IMR-90 (cell line): Measurements from ENCODE around the gene DARS1. TPM values are rescaled to one million over a fixed set of nuclear protein-coding genes. Genes with fewer than 3 reads are reported as not detected.

Experiments used
- ATAC-seq: fragments of 200-7000 bp; cut with Tn5 transposase; 2 replicates; pipeline ENCODE4 v1.9.1; 2020; ENCODE audit warnings: low read depth, mild to moderate bottlenecking, moderate library complexity
- BruUV-seq: library from RNA; stranded (reverse); fragments of 400-500 nt; replicated peaks from 2 replicates; lab custom pipeline; 2021; lab: Mats Ljungman, UMichigan
- CTCF ChIA-PET: fragments of 300-600 bp; formaldehyde crosslinking; extraction: SDS; loops from one replicate; lab custom pipeline; 2021; ENCODE audit warnings: antibody characterized with exemption; lab: Yijun Ruan, JAX
- POLR2A ChIA-PET: fragments of 300-600 bp; sonication (Branson Sonifier 250); formaldehyde crosslinking; loops from one replicate; lab custom pipeline; 2022; ENCODE audit warnings: antibody characterized with exemption; ENCODE audit not compliant: unreplicated experiment; lab: Charles Lee
- DNase-seq: peaks from one replicate; pipeline ENCODE4 v3.0.0; 2013
- H2AFZ ChIP-seq: replicated peaks from 2 replicates; pipeline ENCODE3; 2013; ENCODE audit warnings: low read length, mild to moderate bottlenecking; ENCODE audit not compliant: poor library complexity
- H2AK5ac ChIP-seq: 2 replicates; pipeline ENCODE4 v1.6.1; 2013; ENCODE audit warnings: low read depth, low read length, inconsistent platforms
- H2AK9ac ChIP-seq: replicated peaks from 2 replicates; pipeline ENCODE3; 2013; ENCODE audit warnings: mild to moderate bottlenecking, low read depth, low read length, moderate library complexity; ENCODE audit not compliant: poor library complexity
- H2BK120ac ChIP-seq: 2 replicates; pipeline ENCODE4 v1.6.1; 2013; ENCODE audit warnings: low read depth, low read length, inconsistent platforms
- H2BK15ac ChIP-seq: 3 replicates; pipeline ENCODE4 v1.6.1; 2013; ENCODE audit warnings: low read depth, low read length, inconsistent platforms
- H2BK20ac ChIP-seq: 2 replicates; pipeline ENCODE4 v1.6.1; 2013; ENCODE audit warnings: low read depth, mild to moderate bottlenecking, inconsistent platforms, low read length, moderate library complexity
- H2BK5ac ChIP-seq: 2 replicates; pipeline ENCODE4 v1.6.1; 2013; ENCODE audit warnings: mild to moderate bottlenecking, low read depth, low read length, inconsistent platforms; ENCODE audit not compliant: poor library complexity, severe bottlenecking
- H3K14ac ChIP-seq: replicated peaks from 2 replicates; pipeline ENCODE4 v1.6.1; 2013; ENCODE audit warnings: low read depth, low read length, inconsistent platforms
- H3K18ac ChIP-seq: 2 replicates; pipeline ENCODE4 v1.6.1; 2013; ENCODE audit warnings: low read depth, low read length, control low read depth
- H3K23ac ChIP-seq: 2 replicates; pipeline ENCODE4 v1.6.1; 2013; ENCODE audit warnings: low read depth, low read length, inconsistent platforms
- H3K27ac ChIP-seq: 2 replicates; pipeline ENCODE4 v1.5.1; 2013; ENCODE audit warnings: mild to moderate bottlenecking, control low read depth, low read length; ENCODE audit not compliant: insufficient read depth
- H3K27me3 ChIP-seq: 2 replicates; pipeline ENCODE4 v1.6.1; 2013; ENCODE audit warnings: low read length; ENCODE audit not compliant: control insufficient read depth, insufficient read depth
- H3K36me3 ChIP-seq: 2 replicates; pipeline ENCODE4 v1.6.1; 2013; ENCODE audit warnings: low read length, mixed read lengths; ENCODE audit not compliant: control insufficient read depth, insufficient read depth
- H3K4ac ChIP-seq: 2 replicates; pipeline ENCODE4 v1.6.1; 2013; ENCODE audit warnings: low read depth, low read length, inconsistent platforms
- H3K4me1 ChIP-seq: 2 replicates; pipeline ENCODE4 v1.6.1; 2013; ENCODE audit warnings: low read length, mixed read lengths; ENCODE audit not compliant: control insufficient read depth, insufficient read depth
- H3K4me2 ChIP-seq: 2 replicates; pipeline ENCODE4 v1.6.1; 2013; ENCODE audit warnings: low read depth, mild to moderate bottlenecking, control low read depth, low read length, moderate library complexity
- H3K4me3 ChIP-seq: 2 replicates; pipeline ENCODE4 v1.5.1; 2013; ENCODE audit warnings: low read depth, mild to moderate bottlenecking, control low read depth, low read length, moderate library complexity; ENCODE audit not compliant: insufficient read depth
- H3K56ac ChIP-seq: 2 replicates; pipeline ENCODE4 v1.6.1; 2013; ENCODE audit warnings: low read length, inconsistent platforms; ENCODE audit not compliant: insufficient read depth; ENCODE audit errors: extremely low read depth
- H3K79me1 ChIP-seq, 2 experiments: 2 replicates each; pipeline ENCODE4 v1.6.1; 2013; ENCODE audit warnings: low read length in 2 of 2, inconsistent platforms in 1 of 2, low read depth in 1 of 2
- H3K9ac ChIP-seq: 2 replicates; pipeline ENCODE4 v1.6.1; 2013; ENCODE audit warnings: low read depth, low read length, control low read depth
- H3K9me1 ChIP-seq: 2 replicates; pipeline ENCODE4 v1.6.1; 2013; ENCODE audit warnings: low read length, inconsistent platforms; ENCODE audit not compliant: insufficient read depth
- H3K9me3 ChIP-seq: 2 replicates; pipeline ENCODE4 v1.6.1; 2013; ENCODE audit warnings: low read length; ENCODE audit not compliant: control insufficient read depth, insufficient read depth
- H4K20me1 ChIP-seq: 2 replicates; pipeline ENCODE4 v1.6.1; 2013; ENCODE audit warnings: low read length, inconsistent platforms; ENCODE audit not compliant: insufficient read depth
- H4K5ac ChIP-seq: 2 replicates; pipeline ENCODE4 v1.6.1; 2013; ENCODE audit warnings: mild to moderate bottlenecking, low read depth, low read length, control low read depth
- H4K8ac ChIP-seq, 2 experiments: 2 replicates each; pipeline ENCODE4 v1.6.1; 2013; ENCODE audit warnings: low read depth in 2 of 2, low read length in 2 of 2, control low read depth in 1 of 2, inconsistent platforms in 1 of 2
- H4K91ac ChIP-seq: 2 replicates; pipeline ENCODE4 v1.6.1; 2013; ENCODE audit warnings: low read depth, low read length, inconsistent platforms; ENCODE audit not compliant: insufficient read depth
- MAFK ChIP-seq: IDR thresholded peaks from 2 replicates; pipeline ENCODE4 v1.6.1; 2012; ENCODE audit warnings: low read depth, low read length, improper control_type of control experiment
- POLR2A ChIP-seq: IDR thresholded peaks from 2 replicates; pipeline ENCODE4 v1.6.1; 2012; ENCODE audit warnings: mild to moderate bottlenecking, low read depth, low read length
- RAD21 ChIP-seq: IDR thresholded peaks from 2 replicates; pipeline ENCODE4 v1.6.1; 2012; ENCODE audit warnings: low read length, improper control_type of control experiment
- SMC3 ChIP-seq: fragments of 150-350 bp; IDR thresholded peaks from 2 replicates; pipeline ENCODE4 v1.6.1; 2016; ENCODE audit warnings: low read depth, mild to moderate bottlenecking, antibody characterized with exemption, low read length, moderate library complexity
- WGBS, 2 experiments: methylation state at CpG; one replicate each; pipeline versions ENCODE4 v1.1.5 to v1.1.7; 2013; ENCODE audit warnings: missing lambda C conversion rate in 2 of 2; ENCODE audit not compliant: insufficient read length in 1 of 2; ENCODE audit errors: extremely low coverage in 2 of 2; 5-methylcytosine and 5-hydroxymethylcytosine counted together
- dilution Hi-C: fragments of 300-500 bp; cut with HindIII; formaldehyde crosslinking; loops from one replicate; pipeline ENCODE4 v1.14.3; 2018; ENCODE audit warnings: low sequenced_read_pairs; ENCODE audit not compliant: unreplicated experiment
- in situ Hi-C: fragments of 300-500 bp; cut with MboI; formaldehyde crosslinking; loops from 3 replicates; pipeline ENCODE4 v1.14.3; 2019; ENCODE audit warnings: low sequenced_read_pairs, inconsistent platforms, mixed read lengths
- intact Hi-C: fragments of 100-400 bp; cut with micrococcal nuclease; formaldehyde crosslinking; loops from 2 replicates; pipeline ENCODE4 v1.10.0; 2022
- polyA plus RNA-seq, 3 experiments: library from polyadenylated mRNA; depleted of rRNA; stranded (reverse); fragments of >200 nt; gene quantifications; 2 replicates each; pipeline ENCODE4 v1.2.3, GENCODE V29; 2012; ENCODE audit warnings: low replicate concordance in 1 of 3
- total RNA-seq: library from RNA; depleted of rRNA; stranded (reverse); fragments of >200 nt; gene quantifications from 2 replicates; pipeline ENCODE4 v1.2.3, GENCODE V29; 2012

The DARS1 gene
- total and polyA plus RNA-seq, 2 of the 4 experiments (the other 2 are of a cell fraction): 56.5 to 66.5 TPM

DNA sequence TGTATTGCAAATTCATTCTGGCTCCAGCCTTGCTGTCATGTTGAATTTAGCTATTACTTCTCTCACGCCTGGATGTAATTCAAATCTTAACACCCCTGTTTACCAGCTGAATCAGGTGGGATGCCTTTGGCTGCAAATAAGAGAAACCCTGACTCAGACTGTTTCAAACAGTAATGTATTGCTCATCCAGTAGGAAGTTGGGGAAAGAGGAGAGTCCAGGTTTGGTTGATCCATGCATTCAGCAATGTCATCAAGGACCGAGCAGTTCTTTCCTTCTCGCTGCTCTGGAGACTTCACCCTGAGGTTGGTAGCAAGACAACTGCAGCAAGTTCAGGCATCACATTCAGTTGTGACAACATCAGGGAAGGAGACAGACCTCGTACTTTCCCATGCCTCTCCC lies 6.4 kb upstream of the DARS1 start:
- Histone ChIP-seq H3K18ac (no peak overlapping the region), H4K5ac (no peak overlapping the region), H2BK5ac (no peak overlapping the region), H3K14ac (no peak overlapping the region), H2BK120ac (no peak overlapping the region), H3K4me3 (no peak overlapping the region), H3K23ac (no peak overlapping the region), H3K36me3 (no peaks in the 10 kb centered on the region), H4K91ac (no peak overlapping the region), H3K9me3 (no peaks in the 10 kb centered on the region), H2AK9ac (no peak overlapping the region), H3K4me1 (no peaks in the 10 kb centered on the region), H3K4me2 (no peak overlapping the region), H3K27me3 (no peaks in the 10 kb centered on the region), H2BK20ac (no peak overlapping the region), H4K20me1 (no peaks in the 10 kb centered on the region), H3K4ac (no peak overlapping the region), H3K27ac (no peak overlapping the region), H3K56ac (no peak overlapping the region), H2AFZ (no peak overlapping the region), H2AK5ac (no peak overlapping the region), H3K9me1 (no peaks in the 10 kb centered on the region), H3K79me1 (no peaks in the 10 kb centered on the region), H3K9ac (no peak overlapping the region), H4K8ac (no peak overlapping the region), H2BK15ac (no peak overlapping the region)
- no peak for TF ChIP-seq POLR2A
- TF ChIP-seq SMC3: no peak
- no peak for TF ChIP-seq MAFK
- TF ChIP-seq RAD21: no peak
- BruUV-seq: no TSS peak
- CTCF ChIA-PET: interaction anchor here (0.6 kb wide), 1 partner anchor 148 kb away, joined by 3 read pairs; no protein-coding TSS in a partner anchor
- no peak for DNase-seq
- dilution Hi-C loops (no loop called here), intact Hi-C loops (no loop called here), in situ Hi-C loops (no loop called here)
- no CpG with 5 or more reads among the region's 4 CpGs for WGBS, 2 experiments
- POLR2A ChIA-PET: no interaction called here
- ATAC-seq: no peak
